Left hindlimb (tissue), 1 donor: ENCODE measurements around the gene FAM25A.

Experiments
- DNase-seq: peaks from one replicate; pipeline ENCODE4 v3.0.0-alpha.2; 2018

The FAM25A gene

DNA sequence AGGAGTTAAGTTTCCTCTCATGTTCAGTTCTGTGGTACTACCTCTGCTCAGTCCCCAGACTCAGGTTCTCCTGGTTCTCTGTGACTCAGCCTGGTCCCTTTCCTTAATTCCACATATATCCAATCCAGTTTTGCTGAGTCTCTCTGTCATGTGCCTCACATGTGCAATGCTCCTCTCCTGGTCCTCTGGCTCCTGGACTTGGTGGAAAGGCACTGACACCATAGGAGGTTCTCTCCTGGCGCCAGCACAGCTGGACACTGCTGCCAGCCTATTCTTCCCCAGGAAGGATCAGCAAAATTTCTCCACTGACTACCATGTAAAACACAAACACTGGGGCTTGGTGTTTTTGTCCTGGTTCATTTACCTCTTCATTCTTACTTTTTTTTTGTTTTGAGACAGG lies 46.8 kb downstream of the FAM25A start:
- DNase-seq = no peak

DNA sequence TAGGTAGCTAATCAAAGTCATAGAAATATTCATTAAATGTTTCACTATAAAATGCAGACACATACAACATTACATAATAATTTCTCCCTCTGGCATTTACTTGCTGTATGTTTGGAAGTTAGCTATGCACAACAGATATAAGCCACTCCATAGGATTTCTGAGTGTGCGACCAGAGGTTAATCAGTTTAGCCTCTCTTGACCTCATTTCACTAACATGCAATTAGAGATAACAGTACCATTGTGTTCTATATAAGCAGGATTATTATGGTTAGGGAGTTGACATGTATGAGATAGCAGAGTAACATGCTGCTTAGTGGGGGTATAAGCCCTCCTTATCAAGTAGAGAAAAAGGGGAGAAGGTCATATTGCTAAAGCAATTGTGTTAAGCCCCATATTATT lies 48.2 kb downstream of the FAM25A start:
- DNase-seq = no peak

DNA sequence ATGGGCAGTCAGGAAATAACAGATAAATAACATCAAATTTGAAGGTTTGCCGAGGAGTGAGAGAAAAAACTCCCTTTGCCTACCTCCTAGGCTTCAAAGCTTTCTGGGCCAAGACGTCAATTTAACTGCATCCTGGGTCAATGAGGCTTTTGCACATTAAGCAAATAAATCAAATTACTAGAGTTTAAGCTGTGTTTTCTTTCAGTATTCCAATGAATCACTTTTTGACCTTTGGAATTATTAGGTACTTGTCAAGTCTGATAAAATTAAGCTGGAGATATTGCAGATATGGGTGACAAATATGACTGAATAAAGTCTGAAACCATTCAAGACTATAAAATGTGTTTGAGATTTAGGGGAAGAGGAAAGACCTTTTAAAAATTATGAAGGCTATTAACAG lies 52.4 kb downstream of the FAM25A start:
- no peak for DNase-seq
